GM23338 (cell line): ENCODE data around the gene NUFIP2. TPM values are rescaled to one million over a fixed set of nuclear protein-coding genes. Genes with fewer than 3 reads are reported as not detected.
"Not testable (repeated sequence)": the region's sequence is repeated elsewhere in the genome, so short reads cannot be mapped to it uniquely, and the experiment has no call there.

ENCODE experiments used
- ATAC-seq: fragments of 200-7000 bp; cut with Tn5 transposase; 3 replicates; pipeline ENCODE4 v1.9.1; 2020
- DNase-seq: peaks from one replicate; pipeline ENCODE4 v3.0.0-alpha.2; 2015; ENCODE audit warnings: low spot score
- H2AFZ ChIP-seq: fragments of 200-600 bp; sonication (generic); 2 replicates; pipeline ENCODE4 v1.8.0; 2016; ENCODE audit warnings: antibody characterized with exemption, mild to moderate bottlenecking, moderate library complexity
- H3F3A ChIP-seq: fragments of 200-600 bp; sonication (generic); replicated peaks from 2 replicates; pipeline ENCODE4 v1.8.0; 2017; ENCODE audit warnings: antibody characterized with exemption, mixed run types, low read depth
- H3K27ac ChIP-seq: fragments of 200-600 bp; sonication (generic); 2 replicates; pipeline ENCODE4 v1.6.1; 2016; ENCODE audit warnings: low read depth
- H3K27me3 ChIP-seq: fragments of 200-600 bp; sonication (generic); 2 replicates; pipeline ENCODE4 v1.8.0; 2016; ENCODE audit warnings: mild to moderate bottlenecking, mixed run types, moderate library complexity; ENCODE audit not compliant: insufficient read depth
- H3K36me3 ChIP-seq: fragments of 200-600 bp; sonication (generic); 2 replicates; pipeline ENCODE4 v1.8.0; 2016; ENCODE audit warnings: mild to moderate bottlenecking; ENCODE audit not compliant: insufficient read depth
- H3K4me1 ChIP-seq: fragments of 200-600 bp; sonication (generic); 2 replicates; pipeline ENCODE4 v1.8.0; 2016; ENCODE audit warnings: mild to moderate bottlenecking, moderate library complexity; ENCODE audit not compliant: insufficient read depth
- H3K4me2 ChIP-seq: fragments of 200-600 bp; sonication (generic); 2 replicates; pipeline ENCODE4 v1.7.1; 2017; ENCODE audit warnings: mixed run types
- H3K4me3 ChIP-seq: fragments of 200-600 bp; sonication (generic); 2 replicates; pipeline ENCODE4 v1.6.1; 2016; ENCODE audit warnings: mixed run types
- H3K79me2 ChIP-seq: fragments of 200-600 bp; sonication (generic); replicated peaks from 2 replicates; pipeline ENCODE4 v1.8.0; 2017; ENCODE audit warnings: mild to moderate bottlenecking; ENCODE audit not compliant: insufficient read depth
- H3K9me2 ChIP-seq: fragments of 200-600 bp; sonication (generic); 2 replicates; pipeline ENCODE4 v1.8.0; 2017; ENCODE audit not compliant: insufficient read depth
- H4K20me1 ChIP-seq: fragments of 200-600 bp; sonication (generic); replicated peaks from 2 replicates; pipeline ENCODE4 v1.8.0; 2017; ENCODE audit warnings: mild to moderate bottlenecking; ENCODE audit not compliant: insufficient read depth
- H3K27ac Mint-ChIP-seq: 2 replicates; pipeline ENCODE4 v1.8.0; 2020; ENCODE audit warnings: inconsistent platforms, mild to moderate bottlenecking, moderate library complexity, mixed read lengths
- H3K27me3 Mint-ChIP-seq: 3 replicates; pipeline ENCODE4 v1.8.0; 2022; ENCODE audit warnings: low read depth, mild to moderate bottlenecking, moderate library complexity, mixed read lengths, inconsistent platforms; ENCODE audit not compliant: insufficient read depth, poor library complexity
- H3K36me3 Mint-ChIP-seq: 3 replicates; pipeline ENCODE4 v1.8.0; 2021; ENCODE audit warnings: low read depth, mild to moderate bottlenecking, inconsistent platforms, moderate library complexity, mixed read lengths
- H3K4me1 Mint-ChIP-seq: 3 replicates; pipeline ENCODE4 v1.8.0; 2020; ENCODE audit warnings: mild to moderate bottlenecking, inconsistent platforms, mixed read lengths
- H3K4me3 Mint-ChIP-seq: 3 replicates; pipeline ENCODE4 v1.8.0; 2021; ENCODE audit warnings: moderate library complexity, mild to moderate bottlenecking, inconsistent platforms, mixed read lengths
- H3K9me3 Mint-ChIP-seq: 3 replicates; pipeline ENCODE4 v1.8.0; 2020; ENCODE audit warnings: moderate library complexity, mild to moderate bottlenecking, inconsistent platforms, mixed read lengths
- CTCF ChIP-seq, 2 experiments: fragments of 200-600 bp in 1 of 2; sonication (generic) in 1 of 2; conservative IDR thresholded peaks; 2 replicates each; pipeline versions ENCODE4 v1.5.1 to v1.6.1; 2016 to 2017; ENCODE audit warnings: antibody characterized with exemption in 2 of 2, low read depth in 2 of 2, mild to moderate bottlenecking in 2 of 2, moderate library complexity in 1 of 2
- EZH2 ChIP-seq: fragments of 200-600 bp; sonication (generic); IDR thresholded peaks from one replicate; pipeline ENCODE4 v1.8.0; 2017; ENCODE audit warnings: antibody characterized with exemption, mild to moderate bottlenecking, low read depth; ENCODE audit not compliant: unreplicated experiment
- NANOG ChIP-seq: IDR thresholded peaks from 2 replicates; pipeline ENCODE4 v1.6.1; 2016; ENCODE audit warnings: antibody characterized with exemption, borderline replicate concordance
- POLR2AphosphoS5 ChIP-seq: IDR thresholded peaks from 2 replicates; pipeline ENCODE4 v1.6.1; 2016; ENCODE audit warnings: antibody characterized with exemption, low read depth
- REST ChIP-seq: IDR thresholded peaks from one replicate; pipeline ENCODE4 v1.6.1; 2018; ENCODE audit warnings: antibody characterized with exemption; ENCODE audit not compliant: unreplicated experiment
- STAT1 ChIP-seq: IDR thresholded peaks from one replicate; pipeline ENCODE4 v1.6.1; 2016; ENCODE audit warnings: antibody characterized with exemption; ENCODE audit not compliant: unreplicated experiment
- ZNF114 ChIP-seq: fragments of 250-450 bp; sonication (Bioruptor Pico); IDR thresholded peaks from 2 replicates; pipeline ENCODE4 v1.5.0; 2020; ENCODE audit warnings: mild to moderate bottlenecking, moderate library complexity
- polyA plus RNA-seq: library from polyadenylated mRNA; unstranded; fragments of >200 nt; fragmentation: Nextera tagmentation; extraction: Ambion mirVana; gene quantifications from 2 replicates; pipeline ENCODE4 v1.2.1, GENCODE V29; 2016
- total RNA-seq: library from RNA; depleted of rRNA; stranded (reverse); fragments of >200 nt; shearing (Covaris generic); gene quantifications from 2 replicates; pipeline ENCODE4 v1.2.3, GENCODE V29; 2014

NUFIP2 gene
- total and polyA plus RNA-seq, 2 experiments from 2014 or later, result 22.2 to 88.5 TPM

GRCh38 chr17:29221338-29221737 is 72.6 kb downstream of the NUFIP2 start:
- H3K79me2 ChIP-seq, H3K27me3 ChIP-seq, H3K9me3 Mint-ChIP-seq, ATAC-seq, H3F3A ChIP-seq, H3K4me1 ChIP-seq, H3K4me2 ChIP-seq, H4K20me1 ChIP-seq, H3K36me3 ChIP-seq, H3K27ac Mint-ChIP-seq, H3K4me3 ChIP-seq, DNase-seq, H3K4me3 Mint-ChIP-seq, H3K9me2 ChIP-seq, H2AFZ ChIP-seq, H3K27ac ChIP-seq, H3K36me3 Mint-ChIP-seq, H3K27me3 Mint-ChIP-seq: not testable (repeated sequence)
- H3K4me1 Mint-ChIP-seq, result peaks cover 10% of the 10 kb centered on the region

GRCh38 chr17:29219378-29220047 is 74.4 kb downstream of the NUFIP2 start:
- Histone ChIP-seq H3F3A (no peaks in the 10 kb centered on the region), H3K27me3 (no peaks in the 10 kb centered on the region), H2AFZ (peak overlapping the region; percentile 3; the same call in 1 of the 2 replicates), H3K4me3 (no peak overlapping the region), H4K20me1 (no peaks in the 10 kb centered on the region), H3K4me1 (no peaks in the 10 kb centered on the region), H3K79me2 (no peaks in the 10 kb centered on the region), H3K27ac (no peak overlapping the region), H3K36me3 (no peaks in the 10 kb centered on the region), H3K9me2 (no peaks in the 10 kb centered on the region), H3K4me2 (no peak overlapping the region)
- ATAC-seq, result peak; percentile 99
- no peak overlapping the region; the same call in 2 of the 3 replicates for H3K4me3 Mint-ChIP-seq
- no peak overlapping the region for H3K27ac Mint-ChIP-seq
- H3K27me3 Mint-ChIP-seq, result no peaks in the 10 kb centered on the region
- H3K4me1 Mint-ChIP-seq, result peaks cover 10% of the 10 kb centered on the region
- TF ChIP-seq REST (no peak), CTCF (conservative IDR thresholded peaks at IDR 0.05; ENCODE audit: low read depth in 2 of 2) (peak; percentile 90 to 97)
- peaks cover 6% of the 10 kb centered on the region for H3K36me3 Mint-ChIP-seq
- H3K9me3 Mint-ChIP-seq, result peaks cover 9% of the 10 kb centered on the region
- DNase-seq, result peak; percentile 98

- Histone ChIP-seq H3K27ac (no peak overlapping the region), H2AFZ (no peak overlapping the region), H3K79me2 (no peaks in the 10 kb centered on the region), H3K27me3 (no peaks in the 10 kb centered on the region), H3F3A (no peaks in the 10 kb centered on the region), H3K9me2 (no peaks in the 10 kb centered on the region), H3K4me1 (no peaks in the 10 kb centered on the region), H3K36me3 (no peaks in the 10 kb centered on the region), H4K20me1 (no peaks in the 10 kb centered on the region), H3K4me3 (no peak overlapping the region), H3K4me2 (no peak overlapping the region)
- H3K4me1 Mint-ChIP-seq, result peaks cover 10% of the 10 kb centered on the region
- no peaks in the 10 kb centered on the region for H3K27me3 Mint-ChIP-seq
- DNase-seq (no peak), ATAC-seq (no peak)
- H3K9me3 Mint-ChIP-seq, result peaks cover 5% of the 10 kb centered on the region
- H3K27ac Mint-ChIP-seq, result no peak overlapping the region
- H3K4me3 Mint-ChIP-seq, result no peak overlapping the region
- H3K36me3 Mint-ChIP-seq, result peaks cover 5% of the 10 kb centered on the region
- no peak for TF ChIP-seq STAT1
- TF ChIP-seq NANOG, result no peak
- no peak for TF ChIP-seq EZH2
- TF ChIP-seq POLR2AphosphoS5, result no peak
- no peak for TF ChIP-seq ZNF114 (CRISPR knock-in tag)
Measured at GRCh38 chr17:29216856-29217255, 77.1 kb downstream of the NUFIP2 start.
